Measurements from ENCODE around the gene CYP39A1. TPM values are rescaled to one million over a fixed set of nuclear protein-coding genes. Genes with fewer than 3 reads are reported as not detected.
A peak's percentile ranks its signal among the peaks of the same experiment; 100 is the strongest.

The CYP39A1 gene
- 10 to 100 TPM in 1 of 4 donors, 1 to 10 TPM in 3; 2.8 to 13.1 (median 5.4) TPM for total RNA-seq

- TF ChIP-seq CTCF (IDR thresholded peaks at IDR 0.05): no peak
- DNase-seq (ENCODE audit: low spot score) (peak; percentile 86), ATAC-seq (ENCODE audit: low FRiP score) (peak; percentile 99)
These were observed at the start of gene CYP39A1, which contains the start of gene SLC25A27 for GRCh38 chr6:46652603-46653438. Gene CYP39A1 (minus strand): TSS chr6:46652818. CDS start chr6:46652582, 236 bp downstream. Gene SLC25A27 (plus strand): TSS chr6:46652975. CDS start chr6:46653193, 218 bp downstream.

DNA sequence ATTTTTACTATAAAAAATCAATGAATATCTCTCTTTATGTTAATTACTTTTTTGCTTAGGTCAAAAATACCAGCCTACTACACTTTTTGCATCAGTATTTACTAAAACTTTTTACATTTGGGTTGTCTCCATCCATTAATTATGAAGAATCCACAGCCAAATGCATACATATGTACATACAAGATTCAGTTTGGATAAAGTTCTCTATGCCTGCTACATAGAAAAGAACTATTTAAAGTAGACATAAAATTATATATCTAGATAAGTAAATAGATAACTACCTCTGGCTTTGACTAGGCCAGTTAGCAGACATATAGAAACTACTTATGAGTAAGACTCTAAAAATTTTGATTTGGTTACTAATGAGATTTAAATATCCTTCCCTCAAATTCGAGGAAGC is 47.4 kb upstream of the CYP39A1 start:
- no peak for TF ChIP-seq CTCF (IDR thresholded peaks at IDR 0.05)
- DNase-seq (ENCODE audit: low spot score) (no peak), ATAC-seq (ENCODE audit: low FRiP score) (no peak)

GRCh38 chr6:46690911-46691451 is 38.4 kb upstream of the CYP39A1 start:
- ATAC-seq (ENCODE audit: low FRiP score) (no peak), DNase-seq (ENCODE audit: low spot score) (no peak)
- TF ChIP-seq CTCF (IDR thresholded peaks at IDR 0.05): no peak

GRCh38 chr6:46690141-46690755 is 37.6 kb upstream of the CYP39A1 start:
- TF ChIP-seq CTCF (IDR thresholded peaks at IDR 0.05): no peak
- ATAC-seq (ENCODE audit: low FRiP score) (no peak), DNase-seq (ENCODE audit: low spot score) (no peak)

DNA sequence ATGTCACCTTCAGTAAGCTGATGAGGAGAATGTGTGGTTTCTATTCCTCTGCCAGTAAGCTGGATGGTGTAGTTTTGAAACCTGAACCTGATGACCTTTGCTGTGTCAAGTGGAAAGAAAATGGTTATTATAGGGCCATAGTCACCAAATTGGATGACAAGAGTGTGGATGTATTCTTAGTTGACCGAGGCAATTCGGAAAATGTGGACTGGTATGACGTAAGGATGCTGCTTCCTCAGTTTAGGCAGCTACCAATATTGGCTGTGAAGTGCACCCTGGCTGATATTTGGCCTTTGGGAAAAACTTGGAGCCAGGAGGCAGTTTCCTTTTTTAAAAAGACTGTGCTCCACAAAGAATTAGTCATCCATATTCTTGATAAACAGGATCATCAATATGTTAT is 37.0 kb upstream of the CYP39A1 start:
- no peak for TF ChIP-seq CTCF (IDR thresholded peaks at IDR 0.05)
- no peak for DNase-seq (ENCODE audit: low spot score)
- no peak for ATAC-seq (ENCODE audit: low FRiP score)

DNA sequence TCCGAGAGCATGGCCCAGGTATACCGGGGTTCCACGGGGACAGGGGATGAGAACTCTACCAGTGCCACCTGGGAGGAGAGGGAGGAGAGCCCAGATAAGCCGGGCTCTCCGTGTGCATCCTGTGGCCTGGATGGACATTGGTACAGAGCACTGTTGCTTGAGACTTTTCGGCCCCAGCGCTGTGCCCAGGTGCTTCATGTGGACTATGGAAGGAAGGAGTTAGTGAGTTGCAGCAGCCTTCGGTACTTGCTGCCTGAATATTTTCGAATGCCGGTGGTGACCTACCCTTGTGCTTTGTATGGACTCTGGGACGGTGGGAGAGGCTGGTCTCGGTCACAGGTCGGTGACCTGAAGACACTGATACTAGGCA is 36.3 kb upstream of the CYP39A1 start:
- TF ChIP-seq CTCF (IDR thresholded peaks at IDR 0.05): no peak
- DNase-seq (ENCODE audit: low spot score) (no peak), ATAC-seq (ENCODE audit: low FRiP score) (no peak)
